Suppressor macrophage (primary cell): ENCODE data around the gene ZNF197.
"Not testable (repeated sequence)": the region's sequence is repeated elsewhere in the genome, so short reads cannot be mapped to it uniquely, and the experiment has no call there.

Experiments
- DNase-seq, 4 experiments: peaks; one replicate each; pipeline ENCODE4 v3.0.0-alpha.2; 2020 to 2022
- total RNA-seq, 17 experiments: gene quantifications; one replicate each; lab custom pipeline; 2026; ENCODE audit warnings: mixed read lengths in 6 of 17, inconsistent platforms in 3 of 17; lab: John Stamatoyannopoulos, UW

ZNF197 gene
- 5.2 to 22.6 (median 15.9) reads per million in 17 experiments for total RNA-seq

DNA sequence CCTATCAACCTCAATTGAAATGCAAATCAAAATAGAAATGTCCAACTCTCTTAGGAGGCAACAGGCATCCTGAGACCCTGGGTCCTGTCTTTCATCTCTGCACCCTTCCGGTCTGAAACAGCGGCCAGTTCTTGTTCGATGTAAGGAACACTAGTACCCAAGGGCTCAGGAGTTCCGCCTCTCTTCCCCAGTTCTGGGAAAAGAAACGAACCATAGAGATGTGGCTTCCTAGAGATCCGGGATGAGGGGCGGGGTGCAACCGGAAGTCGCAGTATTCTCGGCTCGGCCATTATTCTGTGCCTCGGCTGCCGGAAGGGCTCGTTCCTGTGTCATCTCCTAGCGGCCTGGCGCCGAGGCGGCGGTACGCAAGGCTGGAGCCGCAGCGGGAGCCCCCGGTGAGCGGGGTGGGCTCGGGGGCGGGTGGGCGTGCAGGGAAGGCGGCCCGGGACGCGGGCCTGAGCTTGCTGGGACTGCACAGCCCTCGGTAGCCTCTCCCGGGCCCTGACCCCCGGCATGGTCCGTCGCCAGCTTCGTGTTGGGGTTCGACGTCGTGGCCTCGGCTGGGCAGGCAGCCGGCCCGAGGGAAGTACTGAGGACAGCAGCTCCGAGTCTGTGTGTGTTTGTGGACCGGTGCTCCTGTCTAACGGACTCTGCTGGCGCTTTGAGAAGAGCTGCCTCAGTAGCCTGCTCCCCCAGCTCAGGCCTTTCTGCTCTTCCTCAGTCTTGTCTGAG is at the start of gene ZNF197:
TSS of gene ZNF197 (plus strand) at position 288 of the 732 bp plus-strand sequence. CDS start 4,119 bp downstream, outside the sequence.
- DNase-seq = peak; percentile 84 to 93 (median 90)

DNA sequence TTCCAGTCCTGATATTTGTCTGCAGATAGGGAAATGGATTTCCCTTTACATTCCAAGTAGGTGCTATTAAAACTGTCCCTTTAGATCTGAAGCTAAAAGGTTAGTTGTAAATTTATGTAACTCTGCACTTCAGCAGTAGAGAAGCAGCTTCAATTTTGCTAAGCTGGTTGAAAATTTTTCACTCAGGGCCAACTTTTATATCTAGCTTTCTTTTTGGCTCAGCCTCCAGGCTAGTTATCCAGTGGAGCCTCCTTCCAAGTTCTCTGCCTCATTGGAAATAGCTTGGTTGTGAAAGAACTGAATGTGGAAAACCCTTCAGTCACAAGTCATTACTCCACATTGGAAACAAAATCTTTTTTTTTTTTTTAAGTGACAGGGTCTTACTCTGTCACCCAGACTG is 48.2 kb upstream of the ZNF197 start:
- DNase-seq = no peak

DNA sequence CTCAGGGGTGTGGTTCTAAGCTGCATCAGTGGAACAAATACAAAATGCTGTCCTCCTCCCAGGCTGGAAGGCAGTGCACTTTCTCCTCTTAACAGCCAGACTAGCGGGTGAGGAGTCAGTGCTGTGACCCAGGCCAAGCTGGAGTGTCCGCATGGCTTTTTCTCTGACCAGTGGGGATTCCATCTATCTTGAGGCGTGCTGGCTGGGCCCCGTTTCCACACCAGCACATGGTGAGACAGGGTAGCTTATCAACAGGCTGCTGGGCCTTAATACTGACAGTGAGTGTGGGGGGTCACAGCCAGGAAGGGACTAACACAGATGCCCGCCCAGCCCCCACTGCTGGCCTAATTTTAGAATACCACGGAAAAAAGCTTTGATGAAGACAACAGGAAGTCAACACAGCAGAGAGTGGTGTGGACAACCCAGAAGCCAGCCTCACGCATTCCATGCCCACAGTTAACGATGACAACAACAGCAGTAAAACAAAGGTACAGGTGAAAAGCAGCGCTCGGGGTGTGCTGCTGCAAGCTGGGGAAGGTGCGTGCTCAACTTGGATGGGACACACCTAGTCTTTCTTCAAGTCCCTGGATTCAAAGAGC is 47.4 kb upstream of the ZNF197 start:
- not testable (repeated sequence) for DNase-seq

DNA sequence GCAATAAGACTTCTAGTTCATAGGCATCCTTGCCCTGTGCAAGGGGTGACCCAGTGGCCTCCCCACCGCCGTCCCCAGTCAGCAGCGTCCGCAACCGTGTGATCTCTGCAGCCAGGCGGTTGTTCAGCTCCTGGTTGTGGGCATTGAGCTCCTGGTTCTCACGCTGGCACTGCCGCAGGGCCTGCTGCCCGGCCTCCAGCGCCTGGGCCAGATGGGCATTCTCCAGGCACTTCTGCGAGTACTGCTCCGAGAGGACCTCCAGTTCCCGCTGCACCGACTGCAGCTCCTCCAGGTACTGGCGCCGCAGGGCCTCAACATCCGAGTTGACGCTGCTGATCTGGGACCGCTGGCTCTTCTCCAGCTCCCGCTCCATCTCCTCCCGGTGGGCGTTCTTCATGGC is 46.5 kb upstream of the ZNF197 start:
- DNase-seq = not testable (repeated sequence)

DNA sequence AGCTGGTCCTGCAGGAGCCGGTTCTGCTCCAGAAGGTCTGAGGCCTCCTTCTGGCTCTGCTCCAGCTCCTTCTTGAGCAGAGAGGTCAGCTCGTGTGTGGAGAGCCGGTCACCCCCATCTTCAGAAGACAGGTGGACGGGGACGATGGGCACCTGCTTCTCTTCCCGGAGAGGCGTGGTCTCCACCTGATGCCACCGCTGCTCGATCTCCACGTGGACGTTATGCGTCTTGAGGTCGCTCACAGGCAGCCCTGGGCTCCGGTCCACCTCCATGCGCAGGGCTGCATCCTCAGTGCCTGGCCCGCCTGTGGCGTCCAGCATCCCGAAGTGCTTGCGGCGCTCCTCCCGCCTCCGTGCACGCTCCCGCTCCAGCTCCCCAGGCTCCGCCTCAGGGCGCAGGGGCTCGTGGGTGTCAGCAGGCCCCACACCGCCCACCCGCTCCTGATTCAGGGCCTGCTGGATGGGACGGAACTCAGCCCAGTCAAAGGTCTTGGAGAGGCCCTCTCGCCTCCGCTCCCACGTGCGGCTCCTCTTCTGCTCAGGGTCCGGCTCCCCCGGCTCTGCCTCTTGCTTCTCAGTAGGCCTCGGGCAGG is 45.8 kb upstream of the ZNF197 start:
- not testable (repeated sequence) for DNase-seq

DNA sequence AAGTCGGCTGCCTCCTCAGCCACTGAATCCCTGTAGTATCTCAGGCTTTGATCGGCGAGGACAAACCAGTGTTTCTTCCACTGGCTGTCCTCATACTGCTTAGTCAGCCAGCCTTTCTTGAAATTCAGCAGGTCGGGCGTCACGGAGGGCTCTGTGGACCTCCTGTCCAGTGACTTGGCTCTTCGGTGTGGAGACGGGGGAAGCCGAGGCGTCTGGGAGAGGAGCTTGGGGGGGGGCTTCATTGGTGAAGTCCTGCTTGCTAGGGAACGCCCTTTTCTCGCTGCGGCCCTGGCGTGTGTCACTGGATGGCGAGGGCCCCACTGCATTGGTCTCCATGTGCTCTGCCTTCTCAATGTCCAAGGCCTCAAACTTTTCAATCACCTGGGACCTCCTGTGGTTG is 45.1 kb upstream of the ZNF197 start:
- DNase-seq = not testable (repeated sequence)

DNA sequence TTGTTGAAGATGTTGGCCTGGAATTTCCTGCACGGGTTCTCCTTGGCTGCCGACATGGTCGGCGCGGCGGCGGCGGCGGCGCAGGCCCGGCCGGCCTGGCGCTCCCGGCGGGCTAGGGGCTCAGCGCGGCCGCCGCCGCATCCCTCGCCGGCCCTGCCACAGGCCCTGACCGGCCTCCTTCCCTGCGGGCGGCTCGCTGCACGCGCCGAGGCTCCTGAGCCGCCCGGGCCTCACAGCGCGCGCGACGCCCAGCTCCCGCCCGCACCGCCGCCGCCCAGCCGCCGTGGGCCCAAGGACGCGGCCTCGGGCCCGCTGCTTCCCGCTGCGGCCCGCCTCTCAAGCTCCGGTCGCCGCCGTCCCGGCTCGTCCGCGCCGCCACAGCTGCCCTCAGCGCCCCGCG is 43.9 kb upstream of the ZNF197 start:
- DNase-seq = not testable (repeated sequence)

DNA sequence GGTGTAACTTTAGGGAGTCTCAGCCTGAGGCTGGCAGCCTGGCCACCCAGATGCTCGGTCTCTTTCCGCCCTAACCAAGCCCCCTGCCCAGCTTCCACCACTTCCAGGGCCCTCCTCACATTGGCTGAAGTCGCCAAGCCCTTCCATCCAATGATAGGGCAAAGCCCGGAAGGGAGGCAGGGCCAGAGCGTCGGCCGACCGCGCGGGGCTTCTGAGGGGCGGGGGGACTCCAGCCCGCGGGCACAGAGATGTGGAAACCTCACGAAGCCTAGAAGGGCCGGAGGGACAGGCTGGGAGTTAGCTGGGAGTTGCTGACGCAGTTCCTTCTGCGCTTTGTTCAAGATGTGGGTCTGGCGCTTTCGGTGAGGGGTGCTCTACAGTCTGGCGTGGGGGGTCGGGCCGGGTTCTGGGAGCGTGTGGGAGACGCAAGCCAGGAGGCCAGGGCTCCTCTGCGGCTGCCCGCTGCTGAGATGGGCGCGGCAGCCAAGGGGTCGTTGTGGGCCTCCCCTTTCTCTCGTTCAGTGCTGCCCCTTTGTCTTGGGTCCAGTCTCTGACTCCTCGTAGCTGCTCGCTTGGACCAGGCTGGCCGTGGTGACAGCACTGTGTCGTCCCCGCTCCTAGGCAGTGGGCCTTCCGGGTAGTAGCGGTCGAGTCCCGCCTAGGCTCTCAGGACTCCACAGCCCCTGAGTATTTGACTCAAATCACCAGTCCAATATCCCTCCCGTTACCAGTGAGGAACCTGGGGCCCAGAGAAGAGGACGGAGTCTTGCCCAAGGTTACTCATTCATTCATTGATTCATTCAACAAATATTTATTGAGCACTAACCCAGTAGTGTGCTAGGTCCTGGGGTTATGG is 40.0 kb upstream of the ZNF197 start, which contains the start of gene ZNF660:
TSS of gene ZNF660 (plus strand) at position 319 of the 856 bp plus-strand sequence. CDS start 9,230 bp downstream, outside the sequence.
- DNase-seq = peak; percentile 2 to 47 (median 28)

DNA sequence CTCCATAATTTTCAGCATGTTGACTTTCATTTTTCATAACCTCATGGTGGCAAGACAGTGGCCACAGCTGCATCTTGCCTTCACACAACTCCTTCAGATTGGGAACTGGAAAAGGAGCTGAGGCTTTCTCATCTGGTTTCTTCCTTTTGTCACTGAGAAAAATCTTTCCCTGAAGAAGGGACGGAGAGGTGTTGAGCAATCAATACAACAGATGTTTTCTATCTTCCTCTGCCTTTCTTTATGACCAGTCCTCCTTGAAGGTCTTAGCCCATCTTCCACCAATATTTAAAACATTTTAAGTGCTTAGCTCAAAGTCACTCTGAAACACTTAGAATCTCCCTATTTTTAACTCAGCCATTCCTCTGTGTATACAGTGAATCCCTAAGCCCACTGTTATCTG is 28.2 kb upstream of the ZNF197 start:
- DNase-seq = no peak

DNA sequence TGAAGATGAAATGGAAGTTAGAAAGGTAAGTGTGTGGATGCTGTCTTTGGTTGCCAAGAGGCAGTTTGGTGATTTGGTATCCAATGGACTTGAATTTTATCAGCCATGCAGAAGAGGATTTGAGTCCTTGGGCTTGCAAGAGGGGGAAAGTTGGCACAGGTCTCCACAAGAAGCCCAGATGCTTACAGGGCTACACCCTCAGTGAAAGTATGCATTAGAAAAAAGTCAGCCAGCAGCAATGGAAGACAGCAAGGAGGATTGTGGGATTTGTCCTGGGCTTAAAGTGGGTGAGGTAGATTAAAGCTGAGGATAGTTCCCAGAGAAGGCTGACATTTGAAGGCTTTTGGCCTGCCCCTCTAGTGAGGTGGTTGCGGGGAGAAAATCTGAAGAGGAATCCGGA is 23.1 kb upstream of the ZNF197 start:
- no peak for DNase-seq

DNA sequence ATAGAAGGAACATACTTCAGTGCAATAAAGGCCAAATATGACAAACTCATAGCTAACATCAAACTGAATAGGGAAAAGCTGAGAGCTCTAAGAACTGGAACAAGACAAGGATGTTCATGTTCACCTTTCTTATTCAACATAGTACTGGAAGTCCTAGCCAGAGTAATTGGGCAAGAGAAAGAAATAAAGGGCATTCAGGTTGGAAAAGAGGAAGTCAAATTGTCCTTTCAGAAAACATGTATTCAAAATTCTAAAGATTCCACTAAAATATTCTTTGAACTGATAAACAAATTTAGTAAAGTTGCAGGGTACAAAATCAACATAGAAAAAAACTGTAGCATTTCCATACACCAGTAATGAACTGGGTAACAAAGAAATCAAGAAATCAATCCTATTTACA is 12.2 kb upstream of the ZNF197 start:
- DNase-seq = no peak

DNA sequence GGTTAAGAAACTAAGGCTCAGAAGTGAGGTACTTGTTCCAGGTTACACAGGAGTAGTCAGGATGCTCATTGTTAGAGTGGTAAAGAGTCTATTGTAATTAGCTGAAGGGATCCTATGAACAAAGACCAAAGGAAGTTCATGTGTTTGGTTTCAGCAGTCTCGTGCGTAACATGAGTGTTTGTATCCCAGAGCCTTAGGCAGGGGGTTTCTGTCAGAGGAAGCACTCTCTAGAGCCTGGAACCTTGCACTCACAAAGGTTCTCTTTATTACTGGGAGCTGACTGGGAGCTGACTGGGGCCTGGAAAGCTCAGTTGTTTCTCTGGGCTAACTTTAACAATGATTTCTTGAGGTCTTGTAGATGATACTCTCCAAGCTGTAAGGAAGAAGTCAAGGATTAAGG is 3.9 kb downstream of the ZNF197 start:
- DNase-seq = no peak

DNA sequence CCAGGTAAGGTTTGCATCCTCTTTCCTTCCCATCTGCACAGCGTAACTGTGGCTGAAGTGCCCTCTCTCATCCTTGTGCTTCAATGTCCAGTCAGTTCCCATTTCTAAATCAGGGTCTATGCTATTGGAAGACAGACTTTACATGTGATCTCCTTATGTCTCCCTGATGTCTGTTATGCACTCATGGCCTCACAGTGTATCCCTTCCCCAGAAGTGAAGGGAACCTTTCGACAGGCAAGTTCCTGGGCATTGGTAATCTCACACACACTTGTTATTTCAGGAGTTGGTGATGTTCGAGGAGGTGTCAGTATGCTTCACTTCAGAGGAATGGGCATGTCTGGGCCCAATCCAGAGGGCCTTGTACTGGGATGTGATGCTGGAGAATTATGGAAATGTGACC is 7.4 kb downstream of the ZNF197 start:
- no peak for DNase-seq

DNA sequence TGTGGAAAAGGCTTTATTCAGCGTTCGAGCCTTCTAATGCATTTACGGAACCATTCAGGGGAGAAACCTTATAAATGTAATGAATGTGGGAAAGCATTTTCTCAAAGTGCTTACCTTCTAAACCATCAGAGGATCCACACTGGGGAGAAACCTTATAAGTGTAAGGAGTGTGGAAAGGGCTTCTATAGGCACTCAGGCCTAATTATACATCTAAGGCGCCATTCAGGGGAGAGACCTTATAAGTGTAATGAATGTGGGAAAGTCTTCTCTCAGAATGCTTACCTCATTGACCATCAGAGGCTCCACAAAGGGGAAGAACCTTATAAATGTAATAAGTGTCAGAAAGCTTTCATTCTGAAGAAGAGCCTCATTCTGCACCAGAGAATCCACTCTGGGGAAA is 17.5 kb downstream of the ZNF197 start:
- DNase-seq = no peak

DNA sequence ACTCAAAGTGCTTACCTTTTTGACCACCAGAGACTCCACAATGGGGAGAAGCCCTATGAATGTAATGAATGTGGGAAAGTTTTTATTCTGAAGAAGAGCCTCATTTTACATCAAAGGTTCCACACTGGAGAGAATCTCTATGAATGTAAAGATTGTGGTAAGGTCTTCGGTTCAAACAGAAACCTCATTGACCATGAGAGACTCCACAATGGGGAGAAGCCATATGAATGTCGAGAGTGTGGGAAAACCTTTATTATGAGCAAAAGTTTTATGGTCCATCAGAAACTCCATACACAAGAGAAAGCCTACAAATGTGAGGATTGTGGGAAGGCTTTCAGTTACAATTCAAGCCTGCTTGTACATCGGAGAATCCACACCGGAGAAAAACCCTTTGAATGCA is 18.2 kb downstream of the ZNF197 start:
- no peak for DNase-seq

DNA sequence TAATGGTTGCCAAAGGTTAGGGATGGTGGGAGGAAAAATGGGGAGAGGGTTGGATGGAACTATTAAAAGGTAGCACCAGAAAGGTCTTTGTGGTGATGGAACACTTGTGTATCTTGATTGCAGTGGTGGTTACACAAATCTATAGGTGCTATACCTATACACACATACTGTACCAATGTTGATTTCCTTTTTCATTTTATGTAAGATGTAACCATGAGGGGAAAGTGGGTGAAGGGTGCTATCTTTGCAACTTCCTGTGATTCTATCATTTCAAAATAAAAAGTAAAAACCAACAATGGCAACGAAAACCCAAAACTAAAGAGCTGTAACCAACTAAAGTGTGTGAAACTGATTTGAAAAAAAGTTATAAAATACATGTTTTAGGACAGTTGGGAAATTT is 22.9 kb downstream of the ZNF197 start:
- no peak for DNase-seq

DNA sequence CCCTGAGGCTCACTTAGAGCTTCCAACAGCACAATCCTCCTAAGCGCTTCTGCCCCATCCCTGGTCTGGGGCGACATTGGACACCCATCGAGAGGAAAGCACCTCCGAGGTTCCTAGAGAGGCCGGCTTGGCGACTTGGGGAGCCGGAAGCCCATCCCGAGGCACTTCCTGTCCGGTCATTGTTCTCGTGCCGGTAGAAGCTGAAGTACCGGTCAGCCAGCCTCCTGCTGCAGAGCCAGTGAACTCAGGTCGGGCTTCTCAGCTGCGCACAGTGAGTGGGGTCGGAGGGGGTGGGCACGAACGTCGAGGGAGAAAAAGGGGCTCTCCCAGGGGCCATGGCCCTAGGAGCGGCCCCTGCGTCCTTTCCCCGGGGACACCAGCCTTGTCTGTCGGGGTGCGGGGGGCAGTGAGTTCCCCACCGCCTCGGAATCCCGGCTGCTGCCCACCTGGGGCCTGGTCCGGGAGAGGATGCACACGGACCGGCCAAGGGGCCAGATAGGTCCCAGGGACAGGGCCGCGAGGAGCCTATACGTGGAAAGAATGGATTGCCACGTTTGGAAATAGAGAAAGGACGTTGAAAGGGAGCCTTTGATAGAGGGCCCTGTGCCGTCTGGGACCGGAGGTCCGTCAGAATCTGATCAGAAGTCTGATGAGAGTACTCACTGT is 23.9 kb downstream of the ZNF197 start, which contains the start of gene ZNF35:
TSS of gene ZNF35 (plus strand) at position 169 of the 666 bp plus-strand sequence. CDS start 2,336 bp downstream, outside the sequence.
- peak; percentile 84 to 91 (median 90) for DNase-seq

DNA sequence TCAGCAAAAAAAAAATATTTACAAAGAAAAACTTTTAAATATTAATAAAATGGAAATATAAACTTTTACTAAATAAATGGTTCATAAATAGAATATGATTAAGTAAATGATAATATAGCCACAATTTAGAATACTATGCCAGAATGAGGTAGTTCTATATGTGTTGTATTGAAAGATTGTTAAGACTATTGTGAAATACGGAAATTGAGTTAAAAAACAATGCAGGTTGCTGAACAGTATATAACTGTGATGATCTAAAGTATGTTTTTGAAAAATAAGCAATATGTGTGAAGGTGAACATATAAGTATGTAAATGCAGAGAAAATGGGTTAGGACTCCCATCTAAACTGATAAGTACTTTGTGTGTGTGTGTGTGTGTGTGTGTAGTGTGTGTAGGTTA is 24.9 kb downstream of the ZNF197 start:
- no peak for DNase-seq

DNA sequence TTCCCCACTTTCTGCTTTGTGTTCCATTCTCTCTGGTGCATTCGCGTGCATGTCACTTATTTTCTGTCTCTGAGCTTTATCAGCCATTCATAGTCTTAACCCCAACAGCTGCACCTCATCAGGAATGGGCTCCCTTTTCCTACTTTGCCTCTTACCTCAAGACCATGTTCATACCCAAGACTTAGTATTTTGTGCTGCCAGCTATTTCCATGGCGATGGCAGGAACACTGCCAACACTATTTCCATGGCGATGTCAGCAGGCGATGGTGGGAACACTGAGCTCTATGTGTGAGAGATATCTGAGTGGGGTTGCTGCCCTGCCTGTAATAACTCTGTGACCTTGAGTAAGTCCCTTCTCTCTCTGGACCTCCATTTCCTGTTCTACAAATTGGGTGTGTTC is 29.2 kb downstream of the ZNF197 start:
- no peak for DNase-seq

DNA sequence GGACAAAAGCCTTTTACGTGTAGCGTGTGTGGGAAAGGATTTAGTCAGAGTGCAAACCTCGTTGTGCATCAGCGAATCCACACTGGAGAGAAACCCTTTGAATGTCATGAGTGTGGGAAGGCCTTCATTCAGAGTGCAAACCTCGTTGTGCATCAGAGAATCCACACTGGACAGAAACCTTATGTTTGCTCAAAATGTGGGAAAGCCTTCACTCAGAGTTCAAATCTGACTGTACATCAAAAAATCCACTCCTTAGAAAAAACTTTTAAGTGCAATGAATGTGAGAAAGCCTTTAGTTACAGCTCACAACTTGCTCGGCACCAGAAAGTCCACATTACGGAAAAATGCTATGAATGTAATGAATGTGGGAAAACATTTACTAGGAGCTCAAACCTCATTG is 34.2 kb downstream of the ZNF197 start:
- no peak for DNase-seq

DNA sequence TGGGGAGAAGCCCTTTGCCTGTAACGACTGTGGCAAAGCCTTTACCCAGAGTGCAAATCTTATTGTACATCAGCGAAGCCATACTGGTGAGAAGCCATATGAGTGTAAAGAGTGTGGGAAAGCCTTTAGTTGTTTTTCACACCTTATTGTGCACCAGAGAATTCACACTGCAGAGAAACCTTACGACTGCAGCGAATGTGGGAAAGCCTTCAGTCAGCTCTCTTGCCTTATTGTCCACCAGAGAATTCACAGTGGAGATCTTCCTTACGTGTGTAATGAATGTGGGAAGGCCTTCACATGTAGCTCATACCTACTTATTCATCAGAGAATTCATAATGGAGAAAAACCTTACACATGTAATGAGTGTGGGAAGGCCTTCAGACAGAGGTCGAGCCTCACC is 34.6 kb downstream of the ZNF197 start:
- DNase-seq = no peak

DNA sequence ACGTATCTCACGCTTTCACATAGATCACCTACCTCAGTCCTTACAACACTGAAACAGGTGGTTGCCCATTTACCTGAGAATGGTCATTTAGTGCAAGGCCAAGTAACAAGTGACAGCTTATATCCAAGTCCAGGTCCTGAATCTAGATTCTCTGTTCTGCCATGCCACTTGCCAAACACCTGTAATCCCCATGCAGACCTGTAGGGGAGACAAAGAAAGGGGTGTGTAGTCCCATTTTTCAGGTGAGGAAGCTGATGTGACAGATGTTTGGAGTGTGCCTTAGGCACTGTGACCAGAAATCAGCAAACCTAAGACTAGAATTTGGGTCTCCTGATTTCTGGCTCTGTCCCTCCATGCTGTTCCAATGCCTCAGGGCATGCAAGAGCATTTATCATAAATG is 36.4 kb downstream of the ZNF197 start:
- DNase-seq = no peak
